Spinal cord (tissue), 10 donors: ENCODE data around the gene TCHHL1. TPM values are rescaled to one million over a fixed set of nuclear protein-coding genes. Genes with fewer than 3 reads are reported as not detected.

Source experiments
- DNase-seq, 6 donors: peaks; one replicate each; pipeline versions ENCODE4 v3.0.0 to v3.0.0-alpha.2; 2013 to 2015; ENCODE audit warnings: low spot score in 6 of 6, low read depth in 4 of 6
- H3K27ac ChIP-seq: one replicate; pipeline ENCODE4 v1.5.1; 2013; ENCODE audit warnings: low read depth, low read length, control low read depth
- H3K27me3 ChIP-seq: one replicate; pipeline ENCODE4 v1.6.1; 2013; ENCODE audit warnings: low read length; ENCODE audit not compliant: control insufficient read depth, insufficient read depth
- H3K36me3 ChIP-seq: one replicate; pipeline ENCODE4 v1.6.1; 2013; ENCODE audit warnings: low read length; ENCODE audit not compliant: control insufficient read depth, insufficient read depth
- H3K4me1 ChIP-seq: one replicate; pipeline ENCODE4 v1.6.1; 2013; ENCODE audit warnings: low read length; ENCODE audit not compliant: control insufficient read depth, insufficient read depth
- H3K4me3 ChIP-seq: one replicate; pipeline ENCODE4 v1.5.1; 2013; ENCODE audit warnings: low read depth, low read length, control low read depth
- H3K9me3 ChIP-seq: one replicate; pipeline ENCODE4 v1.6.1; 2013; ENCODE audit warnings: low read length; ENCODE audit not compliant: control insufficient read depth, insufficient read depth
- WGBS: methylation state at CpG from one replicate; pipeline ENCODE4 v1.1.5; 2013; ENCODE audit warnings: missing lambda C conversion rate; ENCODE audit not compliant: insufficient coverage; 5-methylcytosine and 5-hydroxymethylcytosine counted together
- polyA plus RNA-seq, 2 donors: library from polyadenylated mRNA; unstranded; fragments of 120-200 nt; gene quantifications; one replicate each; pipeline ENCODE4 v1.2.1, GENCODE V29; 2013; ENCODE audit not compliant: insufficient read length in 2 of 2
- total RNA-seq, 2 donors: library from RNA; depleted of rRNA in 1 of 2; stranded (reverse); fragments of 120-200 nt in 1 of 2; fragments of >200 nt in 1 of 2; gene quantifications; one replicate each; pipeline versions ENCODE4 v1.2.3 to v1.2.4, GENCODE V29; 2013 to 2014
- donor health status: healthy.

Gene TCHHL1
- total and polyA plus RNA-seq, 4 donors, result not detected

- Histone ChIP-seq H3K4me3 (peak overlapping the region; percentile 19), H3K27me3 (peaks cover 82% of the 10 kb centered on the region), H3K36me3 (no peaks in the 10 kb centered on the region), H3K9me3 (peaks cover 11% of the 10 kb centered on the region), H3K27ac (no peak overlapping the region), H3K4me1 (peaks cover 52% of the 10 kb centered on the region)
- WGBS, result under 1% methylated on average over 44 of the region's 44 CpGs
- peak in 5 of 6 donors; percentile 17 to 88 (median 22) for DNase-seq
These were observed 22.7 kb upstream of the TCHHL1 start for GRCh38 chr1:152111515-152111968.

GRCh38 chr1:152110860-152111514 lies 22.1 kb upstream of the TCHHL1 start:
- DNase-seq, result peak in 4 of 6 donors; percentile 14 to 74 (median 43)
- H3K27ac ChIP-seq, result no peak overlapping the region
- WGBS, result under 1% methylated on average over 60 of the region's 60 CpGs

GRCh38 chr1:152110365-152110859 lies 21.5 kb upstream of the TCHHL1 start:
- H3K9me3 ChIP-seq, result peaks cover 11% of the 10 kb centered on the region
- peak overlapping the region; percentile 26 for H3K4me3 ChIP-seq
- no peak overlapping the region for H3K27ac ChIP-seq
- H3K36me3 ChIP-seq, result no peaks in the 10 kb centered on the region
- peak in 4 of 6 donors; percentile 0 to 68 (median 34) for DNase-seq
- H3K27me3 ChIP-seq, result peaks cover 88% of the 10 kb centered on the region
- WGBS, result 2% methylated on average over 31 of the region's 31 CpGs
- peaks cover 52% of the 10 kb centered on the region for H3K4me1 ChIP-seq

More at GRCh38 chr1:152110860-152111514, 22.1 kb upstream of the TCHHL1 start:
- H3K36me3 ChIP-seq, result no peaks in the 10 kb centered on the region
- H3K4me1 ChIP-seq, result peaks cover 52% of the 10 kb centered on the region
- H3K9me3 ChIP-seq, result peaks cover 11% of the 10 kb centered on the region
- H3K27me3 ChIP-seq, result peaks cover 87% of the 10 kb centered on the region
- H3K4me3 ChIP-seq, result peak overlapping the region; percentile 26

GRCh38 chr1:152109998-152110294 lies 21.1 kb upstream of the TCHHL1 start:
- 14% methylated on average over 15 of the region's 15 CpGs for WGBS
- Histone ChIP-seq H3K27ac (no peak overlapping the region), H3K4me1 (peaks cover 52% of the 10 kb centered on the region), H3K9me3 (peaks cover 11% of the 10 kb centered on the region), H3K36me3 (no peaks in the 10 kb centered on the region), H3K27me3 (peaks cover 83% of the 10 kb centered on the region), H3K4me3 (no peak overlapping the region)
- peak in 1 of 6 donors; percentile 0 for DNase-seq

- H3K27me3 ChIP-seq, result peaks cover 80% of the 10 kb centered on the region
- peak in 3 of 6 donors; percentile 1 to 6 (median 3) for DNase-seq
- H3K9me3 ChIP-seq, result peaks cover 11% of the 10 kb centered on the region
- peaks cover 52% of the 10 kb centered on the region for H3K4me1 ChIP-seq
- WGBS, result 12% methylated on average over 31 of the region's 31 CpGs
- no peak overlapping the region for H3K27ac ChIP-seq
- H3K36me3 ChIP-seq, result no peaks in the 10 kb centered on the region
- H3K4me3 ChIP-seq, result no peak overlapping the region
These were observed 20.6 kb upstream of the TCHHL1 start for GRCh38 chr1:152109231-152109997.

- H3K9me3 ChIP-seq, result peaks cover 11% of the 10 kb centered on the region
- no peaks in the 10 kb centered on the region for H3K36me3 ChIP-seq
- H3K4me3 ChIP-seq, result no peak overlapping the region
- no peak for DNase-seq
- H3K27ac ChIP-seq, result no peak overlapping the region
- peaks cover 74% of the 10 kb centered on the region for H3K27me3 ChIP-seq
- H3K4me1 ChIP-seq, result peaks cover 52% of the 10 kb centered on the region
- WGBS, result 13% methylated on average over 28 of the region's 28 CpGs
These were observed 20.0 kb upstream of the TCHHL1 start for GRCh38 chr1:152108882-152109222.

- WGBS, result 9% methylated on average over 67 of the region's 67 CpGs
- Histone ChIP-seq H3K36me3 (no peaks in the 10 kb centered on the region), H3K4me1 (peaks cover 52% of the 10 kb centered on the region), H3K27me3 (peaks cover 69% of the 10 kb centered on the region), H3K27ac (no peak overlapping the region), H3K4me3 (no peak overlapping the region), H3K9me3 (peaks cover 11% of the 10 kb centered on the region)
- no peak for DNase-seq
These were observed 19.4 kb upstream of the TCHHL1 start for GRCh38 chr1:152107984-152108881.

- no peak for DNase-seq
- H3K27ac ChIP-seq, result no peak overlapping the region
- peaks cover 60% of the 10 kb centered on the region for H3K27me3 ChIP-seq
- no peak overlapping the region for H3K4me3 ChIP-seq
- peaks cover 11% of the 10 kb centered on the region for H3K9me3 ChIP-seq
- no peaks in the 10 kb centered on the region for H3K36me3 ChIP-seq
- H3K4me1 ChIP-seq, result peaks cover 47% of the 10 kb centered on the region
- WGBS, result 12% methylated on average over 39 of the region's 41 CpGs
These were observed 18.4 kb upstream of the TCHHL1 start for GRCh38 chr1:152107031-152107983.
